Stimulated activated CD4-positive, alpha-beta T cell treated with anti-CD3 and anti-CD28 coated beads, Interleukin-15, amount 100 ng/mL, for 48 hours (primary cell): Measurements from ENCODE around the gene CALHM2.

ENCODE experiments used
- DNase-seq, 2 donors: peaks; one replicate each; pipeline ENCODE4 v3.0.0-alpha.2; 2020; ENCODE audit warnings: low read depth in 2 of 2

Gene CALHM2

GRCh38 chr10:103416436-103417147, 35.6 kb downstream of the CALHM2 start:
- peak in 1 of 2 donors; percentile 27 for DNase-seq

GRCh38 chr10:103415581-103415980, 36.6 kb downstream of the CALHM2 start:
- DNase-seq, result no peak

- DNase-seq, result no peak
These were observed 38.6 kb downstream of the CALHM2 start for GRCh38 chr10:103413564-103413963.

GRCh38 chr10:103397191-103397825, 54.9 kb downstream of the CALHM2 start:
- no peak for DNase-seq

GRCh38 chr10:103396789-103397087, 55.4 kb downstream of the CALHM2 start:
- DNase-seq, result no peak
